GM12878 (cell line): ENCODE data around the gene ENDOV. TPM values are rescaled to one million over a fixed set of nuclear protein-coding genes. Genes with fewer than 3 reads are reported as not detected.

Source experiments
- ATF3 ChIP-seq: IDR thresholded peaks from 2 replicates; pipeline ENCODE4 v1.6.1; 2011; ENCODE audit warnings: low read depth, mild to moderate bottlenecking, low read length, moderate library complexity, borderline replicate concordance; ENCODE audit errors: extremely low read depth
- ATF7 ChIP-seq: fragments of 450-650 bp; IDR thresholded peaks from 2 replicates; pipeline ENCODE4 v1.6.1; 2016; ENCODE audit warnings: low read depth, mild to moderate bottlenecking
- BACH1 ChIP-seq: fragments of 450-650 bp; IDR thresholded peaks from 2 replicates; pipeline ENCODE4 v1.6.1; 2017; ENCODE audit warnings: mild to moderate bottlenecking, borderline replicate concordance
- CREB1 ChIP-seq: IDR thresholded peaks from 2 replicates; pipeline ENCODE4 v1.6.1; 2012; ENCODE audit warnings: low read depth, mild to moderate bottlenecking, inconsistent platforms
- CREM ChIP-seq: IDR thresholded peaks from 2 replicates; pipeline ENCODE4 v1.6.1; 2014; ENCODE audit warnings: antibody characterized with exemption, low read depth
- EGR1 ChIP-seq, 2 experiments: IDR thresholded peaks; 1 replicate in 1 of 2; 2 replicates in 1 of 2; pipeline ENCODE4 v1.6.1; 2011 to 2012; ENCODE audit warnings: low read depth in 2 of 2, low read length in 2 of 2, borderline replicate concordance in 1 of 2, mild to moderate bottlenecking in 1 of 2, moderate library complexity in 1 of 2
- EP300 ChIP-seq, 2 experiments: fragments of 150-350 bp in 1 of 2; IDR thresholded peaks; 2 replicates each; pipeline ENCODE4 v1.6.1; 2011 to 2012; ENCODE audit warnings: low read depth in 2 of 2, low read length in 2 of 2, borderline replicate concordance in 1 of 2, improper control_type of control experiment in 1 of 2, inconsistent platforms in 1 of 2; ENCODE audit not compliant: control insufficient read depth in 1 of 2
- FOXM1 ChIP-seq: IDR thresholded peaks from 2 replicates; pipeline ENCODE4 v1.6.1; 2012; ENCODE audit warnings: low read depth, mild to moderate bottlenecking, inconsistent platforms, low read length, moderate library complexity
- HDAC2 ChIP-seq: fragments of 200-600 bp; sonication (generic); IDR thresholded peaks from 2 replicates; pipeline ENCODE4 v1.6.1; 2017
- IRF5 ChIP-seq: fragments of 450-650 bp; IDR thresholded peaks from 2 replicates; pipeline ENCODE4 v1.6.1; 2017; ENCODE audit warnings: borderline replicate concordance
- MLLT1 ChIP-seq: fragments of 450-650 bp; IDR thresholded peaks from 2 replicates; pipeline ENCODE4 v1.6.1; 2016; ENCODE audit warnings: mild to moderate bottlenecking
- MTA2 ChIP-seq: fragments of 450-650 bp; IDR thresholded peaks from 2 replicates; pipeline ENCODE4 v1.6.1; 2016; ENCODE audit warnings: low read depth, mild to moderate bottlenecking, moderate library complexity
- NFYB ChIP-seq: IDR thresholded peaks from 2 replicates; pipeline ENCODE4 v1.6.1; 2011; ENCODE audit warnings: low read depth, mild to moderate bottlenecking, low read length, improper control_type of control experiment, moderate library complexity; ENCODE audit not compliant: insufficient read depth
- NR2F1 ChIP-seq: fragments of 450-650 bp; conservative IDR thresholded peaks from 2 replicates; pipeline ENCODE4 v1.6.1; 2017; ENCODE audit warnings: mild to moderate bottlenecking
- NRF1 ChIP-seq: conservative IDR thresholded peaks from 2 replicates; pipeline ENCODE4 v1.6.1; 2011; ENCODE audit warnings: mild to moderate bottlenecking, low read depth, low read length, improper control_type of control experiment
- PAX5 ChIP-seq: IDR thresholded peaks from 2 replicates; pipeline ENCODE4 v1.6.1; 2011; ENCODE audit warnings: low read depth, low read length, borderline replicate concordance
- RBBP5 ChIP-seq: fragments of 200-600 bp; sonication (generic); conservative IDR thresholded peaks from 2 replicates; pipeline ENCODE4 v1.6.1; 2016
- SREBF1 ChIP-seq: IDR thresholded peaks from 2 replicates; pipeline ENCODE4 v1.6.1; 2012; ENCODE audit warnings: mild to moderate bottlenecking, low read length
- TCF12 ChIP-seq: IDR thresholded peaks from 2 replicates; pipeline ENCODE4 v1.6.1; 2011; ENCODE audit warnings: low read depth, mild to moderate bottlenecking, low read length
- TCF7 ChIP-seq: IDR thresholded peaks from 2 replicates; pipeline ENCODE4 v1.6.1; 2014; ENCODE audit warnings: antibody characterized with exemption, borderline replicate concordance
- USF2 ChIP-seq: IDR thresholded peaks from 2 replicates; pipeline ENCODE4 v1.6.1; 2011; ENCODE audit warnings: low read depth, low read length, improper control_type of control experiment, borderline replicate concordance
- YBX1 ChIP-seq: fragments of 450-650 bp; IDR thresholded peaks from 2 replicates; pipeline ENCODE4 v1.6.1; 2016; ENCODE audit warnings: antibody characterized with exemption
- ZBED1 ChIP-seq: IDR thresholded peaks from 2 replicates; pipeline ENCODE4 v1.6.1; 2016; ENCODE audit warnings: borderline replicate concordance
- ZNF207 ChIP-seq: fragments of 450-650 bp; IDR thresholded peaks from 2 replicates; pipeline ENCODE4 v1.6.1; 2014; ENCODE audit warnings: antibody characterized with exemption, mild to moderate bottlenecking, borderline replicate concordance
- ZNF274 ChIP-seq: IDR thresholded peaks from one replicate; pipeline ENCODE4 v1.8.0; 2011; ENCODE audit not compliant: insufficient read length, insufficient read depth
- ZZZ3 ChIP-seq: IDR thresholded peaks from 2 replicates; pipeline ENCODE4 v1.6.1; 2011; ENCODE audit warnings: low read depth; ENCODE audit not compliant: control insufficient read depth, insufficient read length
- polyA plus RNA-seq, 11 experiments: library from polyadenylated mRNA; depleted of rRNA in 4 of 11; unstranded in 6 of 11; stranded (reverse) in 5 of 11; fragments of >200 nt; fragmentation: Nextera tagmentation in 4 of 11; fragmentation: Illumina TruSeq in 1 of 11; extraction: Ambion mirVana in 4 of 11; extraction: Trizol in 1 of 11; gene quantifications; 1 replicate in 1 of 11; 2 replicates in 10 of 11; pipeline versions ENCODE4 v1.2.1 to v1.2.3, GENCODE V29; 2011 to 2016; ENCODE audit warnings: inconsistent platforms in 2 of 11, missing spikeins in 2 of 11, low read depth in 1 of 11
- total RNA-seq, 4 experiments: library from RNA; depleted of rRNA in 3 of 4; stranded (reverse); fragments of >200 nt in 3 of 4; fragmentation: Illumina TruSeq in 1 of 4; extraction: Trizol in 1 of 4; gene quantifications; 2 replicates each; pipeline versions ENCODE4 v1.2.1 to v1.2.3, GENCODE V29; 2013 to 2021

ENDOV gene
- total and polyA plus RNA-seq, 10 of the 15 experiments (the other 5 are each of a cell fraction or from before 2014, with no cell fraction given) = 0.63 to 11.9 (median 8.1) TPM

- peak; percentile 80; the same call in 1 of the 2 replicates for TF ChIP-seq MLLT1
- 0 out of 2 replicates have a peak, but pooled peaks have one; percentile 26 for TF ChIP-seq RBBP5
- no peak for TF ChIP-seq ZZZ3
- TF ChIP-seq USF2 = no peak
- no peak for TF ChIP-seq EGR1 (IDR thresholded peaks at IDR 0.05; ENCODE audit: borderline replicate concordance in 1 of 2, low read depth in 2 of 2, low read length in 2 of 2)
- 0 out of 2 replicates have a peak, but pooled peaks have one; percentile 4 for TF ChIP-seq PAX5
- TF ChIP-seq HDAC2 = no peak
- peak; percentile 81 for TF ChIP-seq NRF1
- no peak for TF ChIP-seq SREBF1
- peak; percentile 69 for TF ChIP-seq ATF7
- peak; percentile 97 for TF ChIP-seq CREB1
- peak; percentile 98 for TF ChIP-seq CREM
- TF ChIP-seq ZNF207 = peak; percentile 92
- no peak for TF ChIP-seq ZBED1
- TF ChIP-seq MTA2 = peak; percentile 30; the same call in 1 of the 2 replicates
- no peak; the same call in 1 of the 2 replicates for TF ChIP-seq NR2F1
- TF ChIP-seq NFYB = no peak
- TF ChIP-seq IRF5 = no peak
- TF ChIP-seq ATF3 = no peak
- no peak for TF ChIP-seq YBX1
- TF ChIP-seq BACH1 = peak; percentile 69; the same call in 1 of the 2 replicates
- TF ChIP-seq FOXM1 = no peak
- TF ChIP-seq TCF12 = no peak
- TF ChIP-seq ZNF274 = no peak
- no peak for TF ChIP-seq EP300 (IDR thresholded peaks at IDR 0.05; ENCODE audit: borderline replicate concordance in 1 of 2, control insufficient read depth in 1 of 2, low read depth in 2 of 2, low read length in 2 of 2)
- no peak for TF ChIP-seq TCF7
These were observed at the start of gene ENDOV (continued) for GRCh38 chr17:80414803-80415625.
